Rectal smooth muscle tissue (tissue), 1 donor: ENCODE measurements around the gene TUBGCP2.

Source experiments
- H3K27ac ChIP-seq: one replicate; pipeline ENCODE4 v1.7.0; 2013; ENCODE audit warnings: low read depth, low read length, inconsistent platforms
- H3K27me3 ChIP-seq: one replicate; pipeline ENCODE4 v1.7.0; 2013; ENCODE audit warnings: low read length; ENCODE audit not compliant: control insufficient read depth, insufficient read depth
- H3K36me3 ChIP-seq: one replicate; pipeline ENCODE4 v1.7.0; 2013; ENCODE audit warnings: low read length; ENCODE audit not compliant: control insufficient read depth, insufficient read depth
- H3K4me1 ChIP-seq: one replicate; pipeline ENCODE4 v1.7.0; 2013; ENCODE audit warnings: low read length; ENCODE audit not compliant: control insufficient read depth, insufficient read depth
- H3K4me3 ChIP-seq: one replicate; pipeline ENCODE4 v1.7.0; 2013; ENCODE audit warnings: low read length
- H3K9ac ChIP-seq: one replicate; pipeline ENCODE4 v1.7.0; 2013; ENCODE audit warnings: low read length

TUBGCP2 gene

DNA sequence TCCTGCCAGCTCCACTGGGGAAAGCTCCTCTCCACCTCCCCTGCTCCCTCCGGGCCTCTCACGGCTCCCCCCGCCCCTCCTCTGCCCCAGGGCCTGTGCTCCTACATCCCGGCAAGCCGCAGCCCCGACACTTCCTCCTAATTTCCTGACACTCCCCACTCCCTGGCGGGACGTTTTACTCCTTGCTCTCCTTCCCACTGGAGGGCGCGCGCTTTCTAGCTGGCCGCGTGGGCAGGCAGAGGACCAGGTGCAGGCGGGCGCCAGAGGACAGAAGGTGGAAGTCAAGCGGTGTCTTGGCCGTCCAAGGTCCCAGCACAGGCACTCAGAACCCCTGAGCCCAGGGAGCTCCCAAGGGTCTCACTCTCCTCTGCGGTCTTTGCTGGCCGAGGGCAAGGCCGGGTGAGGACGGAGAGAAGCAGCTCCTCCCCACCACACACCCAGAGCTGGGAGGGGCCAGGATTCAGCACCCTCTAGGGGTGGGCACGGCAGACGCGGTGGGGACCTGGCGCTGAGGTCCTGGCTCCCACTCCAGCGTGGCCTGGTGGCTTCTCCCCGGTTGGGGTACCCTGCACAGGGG, 51.1 kb downstream of the TUBGCP2 start:
- Histone ChIP-seq H3K27me3 (no peaks in the 10 kb centered on the region), H3K4me1 (peaks cover 6% of the 10 kb centered on the region), H3K4me3 (no peak overlapping the region), H3K36me3 (no peaks in the 10 kb centered on the region), H3K9ac (no peak overlapping the region), H3K27ac (no peak overlapping the region)

GRCh38 chr10:133255323-133255722, 53.3 kb downstream of the TUBGCP2 start:
- Histone ChIP-seq H3K4me1 (no peaks in the 10 kb centered on the region), H3K4me3 (no peak overlapping the region), H3K27me3 (no peaks in the 10 kb centered on the region), H3K9ac (no peak overlapping the region), H3K36me3 (no peaks in the 10 kb centered on the region), H3K27ac (no peak overlapping the region)

DNA sequence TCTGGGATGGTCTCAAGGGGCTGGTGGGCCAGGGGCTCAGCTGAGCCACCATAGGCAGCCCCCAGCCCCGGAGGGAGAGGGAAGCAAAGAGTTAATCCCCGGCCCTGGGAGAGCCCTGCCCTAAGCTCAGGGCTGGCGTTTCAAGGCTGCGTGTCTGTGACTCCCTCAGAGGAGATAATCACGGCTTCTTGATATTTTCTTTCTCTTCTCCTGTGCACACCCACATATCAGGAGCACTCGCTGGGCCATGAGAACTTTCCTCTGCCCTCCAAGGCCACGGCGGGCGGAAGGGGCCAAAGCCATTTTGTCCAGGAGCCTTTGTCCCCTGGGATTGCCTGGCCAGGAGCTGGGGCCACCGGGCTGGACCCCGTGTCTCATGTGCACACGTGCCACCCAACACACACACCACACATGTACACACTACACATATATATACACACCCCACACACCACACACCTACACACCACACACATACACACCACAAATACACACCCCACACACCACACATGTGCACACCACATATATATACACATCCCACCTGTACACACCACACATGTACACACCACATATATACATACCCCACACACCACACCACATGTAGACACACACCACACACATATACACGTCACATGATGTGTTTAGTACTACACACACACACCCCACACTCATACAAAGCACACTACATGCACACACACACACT, 54.1 kb downstream of the TUBGCP2 start:
- H3K4me1 ChIP-seq, result no peaks in the 10 kb centered on the region
- no peak overlapping the region for H3K9ac ChIP-seq
- no peak overlapping the region for H3K27ac ChIP-seq
- no peak overlapping the region for H3K4me3 ChIP-seq
- H3K36me3 ChIP-seq, result no peaks in the 10 kb centered on the region
- no peaks in the 10 kb centered on the region for H3K27me3 ChIP-seq

DNA sequence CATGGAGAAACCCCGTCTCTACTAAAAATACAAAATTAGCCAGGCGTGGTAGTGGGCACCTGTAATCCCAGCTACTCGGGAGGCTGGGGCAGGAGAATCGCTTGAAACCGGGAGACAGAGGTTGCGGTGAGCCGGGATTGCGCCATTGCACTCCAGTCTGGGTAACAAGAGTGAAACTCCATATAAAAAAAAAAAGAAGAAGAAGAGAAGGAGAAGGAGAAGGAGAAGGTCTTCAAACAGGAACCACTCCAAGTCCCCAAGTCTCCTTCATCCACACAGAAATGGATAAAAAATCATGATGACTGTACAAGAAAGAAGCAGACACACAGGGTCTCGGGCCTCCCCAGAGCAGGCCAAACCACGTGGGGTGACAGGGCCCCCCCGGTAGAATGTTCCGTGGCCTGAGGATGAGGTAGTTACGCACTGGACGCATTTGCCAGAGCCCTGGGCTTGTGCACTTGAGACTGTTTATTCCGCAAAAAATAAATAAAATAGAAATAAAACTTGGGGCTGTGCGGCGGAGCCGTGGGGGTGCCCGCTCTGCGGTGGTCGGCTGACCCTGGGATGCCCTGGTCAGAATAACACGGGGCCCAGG, 55.2 kb downstream of the TUBGCP2 start:
- Histone ChIP-seq H3K27me3 (no peaks in the 10 kb centered on the region), H3K4me1 (no peaks in the 10 kb centered on the region)

GRCh38 chr10:133252223-133252552, 56.5 kb downstream of the TUBGCP2 start:
- Histone ChIP-seq H3K4me3 (no peak overlapping the region), H3K27ac (no peak overlapping the region), H3K36me3 (no peaks in the 10 kb centered on the region), H3K4me1 (no peaks in the 10 kb centered on the region), H3K27me3 (peaks cover 4% of the 10 kb centered on the region), H3K9ac (no peak overlapping the region)

More for the DNA sequence above, 55.2 kb downstream of the TUBGCP2 start:
- no peak overlapping the region for H3K9ac ChIP-seq
- no peak overlapping the region for H3K27ac ChIP-seq
- no peaks in the 10 kb centered on the region for H3K36me3 ChIP-seq
- no peak overlapping the region for H3K4me3 ChIP-seq

GRCh38 chr10:133251388-133252222, 57.1 kb downstream of the TUBGCP2 start:
- peaks cover 4% of the 10 kb centered on the region for H3K27me3 ChIP-seq
- H3K4me1 ChIP-seq, result no peaks in the 10 kb centered on the region

GRCh38 chr10:133249975-133250754, 58.5 kb downstream of the TUBGCP2 start:
- Histone ChIP-seq H3K27ac (no peak overlapping the region), H3K9ac (no peak overlapping the region), H3K27me3 (peaks cover 10% of the 10 kb centered on the region), H3K4me1 (no peaks in the 10 kb centered on the region), H3K4me3 (no peak overlapping the region), H3K36me3 (no peaks in the 10 kb centered on the region)

More at GRCh38 chr10:133251388-133252222, 57.1 kb downstream of the TUBGCP2 start:
- H3K4me3 ChIP-seq, result no peak overlapping the region
- H3K36me3 ChIP-seq, result no peaks in the 10 kb centered on the region
- no peak overlapping the region for H3K27ac ChIP-seq
- no peak overlapping the region for H3K9ac ChIP-seq

- peaks cover 10% of the 10 kb centered on the region for H3K27me3 ChIP-seq
- H3K4me3 ChIP-seq, result no peak overlapping the region
- no peak overlapping the region for H3K27ac ChIP-seq
- no peaks in the 10 kb centered on the region for H3K36me3 ChIP-seq
- H3K9ac ChIP-seq, result no peak overlapping the region
- H3K4me1 ChIP-seq, result no peaks in the 10 kb centered on the region
These were observed 59.4 kb downstream of the TUBGCP2 start for GRCh38 chr10:133249094-133249780.

DNA sequence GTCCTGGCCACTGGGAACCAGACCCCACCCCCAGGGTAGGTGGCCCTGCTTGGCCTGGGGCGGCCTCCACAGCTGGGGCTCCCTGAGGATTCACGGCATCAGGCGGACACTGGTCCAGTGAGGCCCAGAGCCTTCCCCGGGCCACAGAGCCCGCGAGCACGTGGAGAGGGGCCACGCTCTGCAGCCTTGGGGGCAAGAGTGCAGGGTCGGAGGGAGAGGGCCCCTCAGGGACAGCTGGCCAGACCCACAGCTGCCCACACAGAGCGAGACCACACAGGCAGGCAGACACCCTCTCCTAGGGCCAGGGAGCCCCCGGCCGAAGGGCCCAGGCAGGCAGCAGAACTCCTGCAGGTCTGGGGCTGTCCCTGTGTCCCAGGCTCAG, 60.3 kb downstream of the TUBGCP2 start:
- Histone ChIP-seq H3K27me3 (peaks cover 10% of the 10 kb centered on the region), H3K4me3 (no peak overlapping the region), H3K27ac (no peak overlapping the region), H3K36me3 (no peaks in the 10 kb centered on the region), H3K9ac (no peak overlapping the region), H3K4me1 (no peaks in the 10 kb centered on the region)

- H3K27ac ChIP-seq, result no peak overlapping the region
- H3K36me3 ChIP-seq, result no peaks in the 10 kb centered on the region
- H3K4me1 ChIP-seq, result no peaks in the 10 kb centered on the region
- no peak overlapping the region for H3K4me3 ChIP-seq
- no peak overlapping the region for H3K9ac ChIP-seq
- H3K27me3 ChIP-seq, result peaks cover 10% of the 10 kb centered on the region
These were observed 60.9 kb downstream of the TUBGCP2 start for GRCh38 chr10:133247681-133248333.

- H3K27me3 ChIP-seq, result peaks cover 14% of the 10 kb centered on the region
- H3K9ac ChIP-seq, result no peak overlapping the region
- H3K36me3 ChIP-seq, result no peaks in the 10 kb centered on the region
- no peak overlapping the region for H3K27ac ChIP-seq
- H3K4me3 ChIP-seq, result no peak overlapping the region
- no peaks in the 10 kb centered on the region for H3K4me1 ChIP-seq
These were observed 62.4 kb downstream of the TUBGCP2 start for GRCh38 chr10:133246236-133246626.
